KG1 (cell line): ENCODE data around the gene CUX1.

ENCODE experiments used
- DNase-seq: peaks from one replicate; lab custom pipeline; 2025; lab: John Stamatoyannopoulos, UW

CUX1 gene

DNA sequence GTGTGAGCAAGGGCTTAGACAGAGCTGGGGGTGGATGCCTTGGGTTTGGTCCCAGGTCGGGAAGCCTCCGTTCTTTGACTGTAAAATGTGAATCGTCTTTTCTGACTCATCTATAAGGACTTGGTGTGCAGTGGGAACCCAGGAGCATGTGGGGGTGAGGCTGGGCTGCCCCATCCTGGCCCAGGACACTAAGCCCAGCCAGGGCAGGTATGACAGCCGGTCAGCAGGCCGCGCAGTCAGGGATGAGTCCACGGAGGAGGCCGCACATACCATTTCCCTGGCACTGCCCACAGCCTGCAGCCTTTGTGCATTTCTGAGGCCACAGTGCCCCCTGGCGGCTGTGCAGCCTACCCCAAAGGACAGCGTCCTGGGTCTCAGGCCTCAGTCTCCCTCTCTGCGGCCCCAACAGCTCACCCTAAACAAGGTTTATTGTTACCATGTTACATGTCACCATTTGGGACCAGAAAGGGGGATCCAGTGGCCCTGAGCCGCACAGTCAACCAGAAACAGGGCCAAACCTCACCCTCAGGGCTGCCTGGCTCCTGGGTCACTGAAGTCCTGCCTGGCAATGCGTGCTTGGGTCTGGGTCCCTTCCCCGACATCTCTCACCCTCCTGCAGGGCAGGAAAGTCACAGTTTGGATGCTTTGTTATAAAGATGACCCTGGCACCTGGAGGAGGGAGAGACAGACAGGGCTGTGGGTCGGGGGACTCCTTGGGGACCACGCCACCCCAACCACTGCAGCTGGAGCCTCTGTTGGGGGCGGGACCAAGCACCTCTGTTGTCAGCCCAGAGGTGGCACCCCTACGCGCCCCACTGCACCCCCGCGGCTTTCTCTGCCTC lies 454.9 kb downstream of the CUX1 start:
- DNase-seq = no peak

DNA sequence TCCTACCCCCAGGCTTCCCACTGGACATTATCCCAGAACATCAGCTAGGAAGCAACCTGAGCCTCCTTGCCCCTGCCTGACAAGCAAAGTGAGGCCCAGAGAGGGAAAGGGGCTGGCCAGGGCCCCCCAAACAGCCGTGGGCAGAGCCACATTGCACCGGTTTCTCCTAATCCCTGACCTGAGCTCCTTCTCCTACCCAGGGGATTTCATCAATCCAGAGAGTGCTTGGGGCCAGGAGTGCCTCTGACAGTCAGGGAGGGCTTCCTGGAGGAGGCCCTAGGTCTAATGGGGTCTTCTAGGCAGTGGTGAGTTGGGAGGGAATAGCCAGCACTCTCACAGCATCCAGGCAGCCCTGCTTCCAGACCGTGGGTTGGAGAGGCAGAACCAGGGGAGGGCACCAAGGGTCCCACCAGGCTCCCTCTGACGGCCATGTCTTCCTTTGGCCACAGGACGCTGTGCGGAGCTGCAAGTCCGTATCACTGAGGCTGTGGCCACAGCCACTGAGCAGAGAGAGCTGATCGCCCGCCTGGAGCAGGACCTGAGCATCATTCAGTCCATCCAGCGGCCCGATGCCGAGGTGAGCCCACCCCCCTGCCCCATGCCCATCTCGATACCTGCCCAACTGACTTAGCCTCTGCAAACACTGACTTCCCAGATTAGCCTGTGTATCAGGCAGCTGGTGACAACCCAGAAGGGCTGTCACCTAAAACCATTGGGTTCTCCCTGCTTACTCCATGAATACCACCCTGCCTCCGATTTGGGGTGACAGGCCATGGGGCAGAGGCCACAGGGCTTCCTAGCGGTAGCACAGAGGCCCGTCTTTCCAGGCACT lies 455.7 kb downstream of the CUX1 start:
- no peak for DNase-seq

DNA sequence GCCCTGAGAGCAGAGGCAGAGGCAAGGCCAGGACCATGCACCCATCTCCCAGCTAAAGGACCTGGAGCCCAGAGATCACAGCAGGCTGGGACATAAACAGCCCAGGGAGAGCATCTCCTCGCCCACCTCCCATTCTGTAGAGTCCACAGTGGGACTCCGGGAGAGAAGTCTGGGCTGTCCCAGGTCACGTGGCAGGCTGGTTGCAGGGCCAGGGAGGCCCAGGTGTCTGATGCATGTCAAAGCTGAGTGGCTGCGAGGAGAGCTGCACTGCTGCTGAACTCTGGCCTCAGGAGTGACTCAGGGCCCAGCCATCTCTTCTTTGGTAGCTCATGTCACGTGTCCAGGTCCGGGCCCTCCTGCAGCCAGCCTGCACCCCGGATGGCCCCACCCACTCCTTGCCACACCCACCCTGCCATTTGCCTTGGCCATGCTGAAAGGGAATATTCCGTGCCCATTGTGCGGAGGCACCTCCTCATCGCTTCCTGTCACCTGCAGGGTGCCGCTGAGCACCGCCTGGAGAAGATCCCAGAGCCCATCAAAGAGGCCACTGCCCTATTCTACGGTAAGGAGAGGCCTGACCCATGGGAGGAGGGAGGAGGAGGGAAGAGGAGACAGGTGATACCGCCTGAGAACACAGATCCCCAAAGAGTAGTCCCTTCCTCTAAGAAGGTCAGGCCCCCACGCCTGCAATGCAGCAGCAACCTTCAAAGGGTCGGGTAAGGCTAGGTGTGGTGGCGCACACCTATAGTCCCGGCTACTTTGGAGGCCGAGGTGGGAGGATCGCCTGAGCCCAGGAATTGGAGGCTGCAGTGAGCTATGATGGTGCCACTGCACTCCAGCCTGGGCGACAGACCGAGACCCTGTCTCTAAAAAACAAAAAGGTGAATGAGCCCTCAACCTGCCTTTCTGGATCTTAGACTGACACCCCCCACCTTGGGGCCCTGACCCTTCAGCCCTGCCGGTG lies 456.6 kb downstream of the CUX1 start:
- DNase-seq = no peak

DNA sequence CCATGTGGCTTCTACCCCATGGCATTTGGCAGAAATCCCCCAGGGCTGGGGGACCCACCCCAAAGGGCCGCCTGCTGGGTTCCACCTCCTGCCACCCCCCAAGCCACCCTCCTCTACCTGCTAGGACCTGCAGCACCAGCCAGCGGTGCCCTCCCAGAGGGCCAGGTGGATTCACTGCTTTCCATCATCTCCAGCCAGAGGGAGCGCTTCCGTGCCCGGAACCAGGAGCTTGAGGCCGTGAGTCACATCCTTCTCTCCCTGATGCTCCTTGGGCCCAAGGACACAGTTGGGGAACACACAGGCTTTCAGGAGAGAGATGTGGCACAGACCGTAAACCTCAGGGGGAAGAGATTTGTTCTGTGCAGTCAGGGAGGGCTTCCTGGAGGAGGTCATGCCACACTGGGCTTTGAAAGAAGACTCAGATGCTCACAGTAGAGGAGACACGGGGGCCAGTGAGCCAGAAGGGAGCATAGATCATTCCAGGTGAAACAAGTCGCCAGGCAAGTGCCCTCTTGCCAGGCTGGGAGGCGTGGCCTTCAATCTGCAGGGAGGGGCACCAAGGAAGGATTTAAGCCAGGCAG lies 457.8 kb downstream of the CUX1 start:
- DNase-seq = no peak

DNA sequence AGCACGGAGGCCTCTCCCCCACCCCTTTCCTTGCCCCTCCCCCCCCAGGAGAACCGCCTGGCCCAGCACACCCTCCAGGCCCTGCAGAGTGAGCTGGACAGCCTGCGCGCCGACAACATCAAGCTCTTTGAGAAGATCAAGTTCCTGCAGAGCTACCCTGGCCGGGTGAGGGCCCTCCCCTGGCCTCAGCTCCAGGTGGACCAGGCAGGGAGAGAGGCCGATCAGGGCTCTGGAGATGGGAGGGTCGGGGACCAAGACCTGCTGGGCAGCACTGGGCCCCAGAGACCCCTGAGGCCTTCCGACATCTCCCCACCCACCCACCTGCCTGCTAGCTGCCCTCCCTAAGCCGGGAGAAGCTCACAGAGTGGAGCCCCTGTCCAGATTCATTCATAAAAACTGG lies 460.5 kb downstream of the CUX1 start:
- no peak for DNase-seq

DNA sequence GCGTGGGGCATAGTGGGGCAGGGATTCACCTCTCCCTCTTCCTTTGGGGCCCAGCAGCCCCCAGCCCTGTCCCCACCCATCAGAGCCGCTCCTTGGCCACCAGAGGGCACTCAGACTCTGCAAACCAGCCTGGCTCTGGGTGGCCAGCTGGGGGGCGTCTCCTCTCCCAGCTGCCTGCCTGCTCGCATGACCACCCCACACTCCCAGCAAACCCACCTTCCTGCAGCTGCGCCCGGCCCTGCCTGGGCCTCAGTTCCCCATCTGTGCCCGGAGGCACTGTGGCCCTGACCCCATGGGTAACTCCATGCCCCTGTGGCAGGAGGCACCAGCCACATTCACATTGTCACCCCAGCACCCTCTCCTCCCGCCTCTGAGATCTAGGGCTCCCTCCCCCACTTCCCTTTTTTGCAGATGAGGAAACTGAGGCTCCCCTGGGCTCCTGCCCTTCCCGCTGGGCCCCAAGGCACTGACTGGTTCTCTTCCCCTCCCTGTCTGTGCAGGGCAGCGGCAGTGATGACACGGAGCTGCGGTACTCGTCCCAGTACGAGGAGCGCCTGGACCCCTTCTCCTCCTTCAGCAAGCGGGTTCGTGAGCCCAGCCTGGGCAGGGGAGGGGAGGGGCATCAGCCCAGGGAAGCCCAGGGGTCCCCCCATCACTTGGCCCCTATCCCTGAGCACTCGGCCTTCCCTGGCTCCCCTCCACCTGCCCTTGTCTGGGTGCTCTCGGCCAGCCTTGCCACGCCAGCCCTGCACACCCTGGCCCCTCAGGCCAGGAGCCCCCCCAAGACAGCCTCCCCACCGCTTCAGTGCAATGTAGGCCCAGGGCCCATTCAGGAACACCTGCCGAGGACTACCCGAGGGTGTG lies 462.3 kb downstream of the CUX1 start:
- DNase-seq = no peak

DNA sequence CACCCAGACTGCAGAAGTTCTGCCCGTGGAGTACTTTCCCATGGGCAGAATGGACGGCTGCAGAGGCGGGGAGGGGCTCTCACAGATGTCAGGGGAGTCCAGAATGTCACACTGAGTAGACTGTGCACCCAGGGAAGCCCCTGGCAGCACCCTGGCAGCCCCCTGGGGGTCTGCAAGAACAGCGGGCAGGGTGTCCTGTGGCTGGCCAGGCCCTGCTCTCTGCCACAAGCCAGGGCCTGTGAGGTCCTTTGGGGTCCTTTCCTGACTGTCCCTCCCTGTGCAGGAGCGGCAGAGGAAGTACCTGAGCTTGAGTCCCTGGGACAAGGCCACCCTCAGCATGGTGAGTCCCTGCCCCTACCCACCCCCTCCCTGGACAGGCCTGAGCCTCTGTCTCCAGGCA lies 463.1 kb downstream of the CUX1 start:
- DNase-seq = no peak

DNA sequence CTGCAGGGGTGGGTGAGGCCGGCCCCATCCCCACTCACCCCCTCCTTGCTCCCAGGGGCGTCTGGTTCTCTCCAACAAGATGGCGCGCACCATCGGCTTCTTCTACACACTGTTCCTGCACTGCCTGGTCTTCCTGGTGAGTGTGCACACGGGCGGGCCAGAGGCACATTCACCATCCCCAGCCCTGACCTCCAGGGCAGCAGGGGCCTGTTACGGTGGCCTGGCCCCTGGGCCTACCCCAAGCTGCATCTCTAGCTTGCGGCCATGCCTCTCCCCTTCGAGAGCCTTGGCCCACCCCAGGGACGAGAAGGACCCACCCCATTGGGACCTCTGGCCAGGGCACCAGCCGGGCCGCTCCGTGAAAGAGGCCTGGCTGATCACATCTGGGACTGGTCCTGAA lies 464.4 kb downstream of the CUX1 start:
- DNase-seq = no peak

DNA sequence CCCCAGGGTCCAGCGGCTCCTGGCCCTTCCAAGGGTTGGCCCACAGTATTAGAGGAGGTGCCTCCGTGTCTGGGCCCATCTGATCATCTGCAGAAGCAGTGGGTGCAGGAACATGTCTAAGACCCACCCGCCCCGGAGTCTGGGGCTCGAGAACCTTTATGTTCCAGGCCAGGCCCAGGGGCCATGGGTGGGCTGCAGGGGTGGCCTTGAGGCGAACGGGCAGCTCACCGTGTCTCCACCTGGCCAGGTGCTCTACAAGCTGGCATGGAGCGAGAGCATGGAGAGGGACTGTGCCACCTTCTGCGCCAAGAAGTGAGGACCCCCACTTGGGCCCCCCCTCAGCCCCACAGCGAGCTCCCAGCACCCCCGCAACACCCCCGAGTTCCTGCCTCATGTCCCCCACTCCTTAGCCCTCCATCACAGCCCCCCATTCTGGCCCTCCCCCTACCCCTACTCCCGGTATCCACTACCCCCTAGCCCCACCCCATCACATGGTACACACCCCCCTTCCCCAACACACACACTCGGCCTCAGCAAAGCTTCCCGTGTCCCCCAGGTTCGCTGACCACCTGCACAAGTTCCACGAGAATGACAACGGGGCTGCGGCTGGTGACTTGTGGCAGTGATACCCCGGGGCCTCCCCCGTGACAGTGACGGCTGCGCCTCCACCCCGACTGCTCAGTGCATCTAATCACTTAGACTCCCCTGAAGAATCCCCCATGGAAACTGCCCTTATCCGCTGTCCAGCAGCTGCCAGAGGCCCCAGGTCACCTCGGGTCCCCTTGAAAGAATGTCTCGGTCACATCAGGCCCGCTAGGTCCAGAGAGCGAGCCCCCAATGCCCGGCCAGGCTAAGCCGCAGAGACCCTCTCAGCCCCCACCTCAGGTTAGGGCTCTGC lies 465.3 kb downstream of the CUX1 start:
- DNase-seq = no peak

DNA sequence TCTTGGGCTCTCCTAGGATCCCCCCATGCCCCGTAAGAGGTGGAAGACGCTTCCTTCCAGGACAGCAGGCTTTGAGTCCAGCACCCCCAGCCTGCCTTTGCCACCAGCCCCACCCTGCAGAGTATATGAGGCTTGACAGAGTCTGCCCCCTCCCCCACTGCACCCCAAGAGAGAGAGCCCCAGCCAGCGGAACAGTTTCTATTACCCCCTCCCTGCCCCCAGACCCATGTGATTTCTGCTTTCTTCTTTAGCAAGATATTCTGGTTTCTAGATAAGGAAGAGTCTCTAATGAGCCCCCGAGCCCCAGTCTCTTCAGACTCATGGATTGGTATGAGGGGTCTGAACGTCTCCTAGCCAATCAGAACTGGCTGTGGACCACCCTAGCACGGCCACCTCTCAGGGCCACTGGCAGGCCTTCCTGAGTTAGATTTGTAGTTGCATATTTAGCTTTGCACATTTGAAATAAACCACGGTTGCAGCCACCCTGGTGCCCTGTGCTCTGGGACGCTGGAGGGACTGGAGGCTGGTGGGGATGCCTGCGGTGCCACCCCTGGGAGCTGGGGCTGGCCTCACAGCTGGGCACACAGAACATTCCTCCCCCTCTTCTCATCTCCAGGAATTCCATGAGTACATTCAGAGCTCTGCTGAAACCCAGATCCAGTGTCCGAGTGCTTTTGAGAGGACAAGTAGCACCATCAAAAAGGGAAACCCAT lies 466.2 kb downstream of the CUX1 start:
- DNase-seq = no peak

DNA sequence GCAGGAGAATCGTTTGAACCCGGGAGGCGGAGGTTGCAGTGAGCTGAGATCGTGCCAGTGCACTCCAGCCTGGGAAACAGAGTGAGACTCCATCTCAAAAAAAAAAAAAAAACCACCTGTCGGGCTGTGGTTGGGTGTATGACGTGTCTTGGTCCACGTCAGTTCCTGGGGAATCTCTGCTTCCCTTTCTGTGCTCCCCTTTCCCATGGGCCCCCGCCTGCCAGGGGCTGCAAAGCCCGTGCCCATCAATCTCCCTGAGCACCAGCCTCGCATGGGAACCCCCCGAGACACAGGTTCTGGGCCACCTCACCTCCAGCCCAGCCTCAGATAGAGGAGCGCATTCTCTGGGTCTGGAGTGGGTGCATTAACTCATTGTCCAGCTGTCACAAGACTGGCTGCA lies 467.0 kb downstream of the CUX1 start:
- DNase-seq = no peak

DNA sequence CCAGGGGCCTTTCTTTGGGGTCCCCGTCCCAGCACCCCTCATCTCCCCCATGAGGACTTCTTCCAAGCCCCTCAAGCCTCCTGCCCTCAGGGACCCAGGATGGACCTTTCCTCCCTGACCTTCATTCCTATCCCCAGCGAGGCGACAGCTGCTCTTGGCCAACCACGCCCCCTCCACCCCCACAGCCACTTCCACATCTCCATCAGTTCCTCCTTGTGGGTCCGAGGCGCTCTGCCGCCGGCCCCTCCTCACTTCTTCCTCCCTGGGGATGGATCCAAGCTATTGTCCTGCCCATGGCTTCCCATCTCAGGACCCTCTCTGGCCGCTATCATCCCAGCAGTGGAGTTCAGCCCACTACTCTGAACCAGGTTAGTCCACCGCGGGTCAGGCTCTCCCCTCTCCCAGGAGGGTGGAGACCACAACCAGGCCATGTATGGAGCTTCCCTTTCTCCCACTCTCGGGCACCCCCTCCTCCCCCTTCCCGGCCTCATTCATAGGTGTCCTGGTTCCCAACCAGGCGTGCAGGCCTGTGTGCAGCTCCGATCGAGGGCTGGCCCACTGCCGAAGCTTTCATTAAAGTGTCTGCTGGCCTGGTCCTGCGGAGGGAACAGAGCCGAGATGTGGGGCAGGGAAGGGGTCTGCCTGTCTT lies 467.6 kb downstream of the CUX1 start:
- no peak for DNase-seq

DNA sequence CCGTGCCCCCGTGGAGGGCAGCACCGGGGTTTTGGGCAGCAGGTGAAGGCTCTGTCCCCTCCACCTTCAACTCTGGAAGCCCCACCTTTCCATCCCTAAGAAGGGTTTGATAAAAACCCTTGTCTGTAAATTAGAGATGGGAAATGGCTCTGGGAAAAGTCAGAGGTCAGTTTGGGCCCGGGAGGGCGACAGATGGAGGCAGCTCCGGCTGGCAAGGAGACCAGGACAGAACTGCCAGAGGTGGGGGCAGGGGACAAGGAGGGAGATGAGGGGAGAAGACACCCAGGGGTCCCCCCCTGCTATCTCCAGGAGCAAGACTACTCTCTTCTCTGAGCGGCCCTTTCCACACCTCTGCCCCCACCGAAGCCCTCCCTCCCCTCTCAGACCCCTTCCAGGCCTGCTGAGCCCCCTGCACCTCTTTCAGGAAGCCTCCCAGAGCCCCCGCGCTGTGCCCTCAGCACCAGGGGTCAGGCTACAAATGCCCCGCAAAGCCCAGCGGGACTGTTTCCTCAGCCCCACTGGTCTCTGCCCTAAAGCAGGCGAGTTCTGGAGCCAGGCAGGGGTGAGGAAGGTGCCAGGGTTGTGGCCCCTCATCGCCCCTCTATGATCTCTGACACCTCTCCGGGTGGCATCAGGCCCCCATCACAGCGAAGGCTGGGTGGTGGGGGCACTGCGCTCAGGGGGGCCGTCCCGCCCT lies 468.3 kb downstream of the CUX1 start:
- no peak for DNase-seq

DNA sequence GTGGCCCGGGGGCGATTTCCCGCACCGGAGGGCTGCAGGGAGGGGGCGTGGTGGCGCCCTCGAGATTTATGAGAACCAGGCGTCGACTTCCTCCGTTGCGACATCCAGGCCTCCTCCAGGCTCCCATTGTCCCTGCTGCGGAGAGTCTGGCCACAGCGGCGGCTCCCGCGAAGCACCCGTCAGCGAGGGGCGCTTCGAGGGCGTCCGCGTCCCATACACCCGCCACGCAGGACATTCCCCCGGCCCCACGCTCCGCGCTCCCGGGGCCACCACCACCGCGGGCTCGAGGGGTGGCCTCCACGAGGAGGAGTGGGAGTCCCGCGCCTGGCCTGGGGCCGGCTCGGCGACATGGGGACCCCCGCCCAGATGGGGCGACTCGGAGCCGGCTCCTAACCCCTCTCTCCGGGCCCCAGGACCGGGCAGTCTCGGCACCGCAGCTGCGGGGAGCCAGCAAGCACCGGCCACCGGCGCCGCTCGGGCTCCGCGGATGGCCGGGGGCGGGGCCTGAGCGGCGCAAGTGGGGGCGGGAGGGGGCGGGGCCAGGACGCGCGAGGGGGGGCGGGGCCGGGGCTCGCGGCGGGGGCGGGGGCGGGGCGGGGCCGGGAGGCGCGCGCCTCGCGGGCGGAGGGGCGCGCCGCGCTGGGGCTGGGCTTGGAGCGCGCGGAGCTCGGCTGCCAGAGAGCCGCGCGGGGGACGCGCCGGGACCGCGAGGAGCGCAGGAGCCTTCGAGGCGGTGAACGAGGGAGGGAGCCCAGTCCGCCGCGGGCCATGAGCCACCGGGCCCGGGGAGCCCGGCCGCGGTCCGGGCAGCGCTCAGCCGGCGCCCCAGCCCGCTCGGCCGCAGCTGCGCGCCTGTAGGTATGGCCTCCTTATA lies 469.0 kb downstream of the CUX1 start, which contains the start of gene SH2B2:
SH2B2 (plus strand) TSS at position 632 of the 874 bp plus-strand sequence. CDS start 13,683 bp downstream, outside the sequence.
- no peak for DNase-seq

DNA sequence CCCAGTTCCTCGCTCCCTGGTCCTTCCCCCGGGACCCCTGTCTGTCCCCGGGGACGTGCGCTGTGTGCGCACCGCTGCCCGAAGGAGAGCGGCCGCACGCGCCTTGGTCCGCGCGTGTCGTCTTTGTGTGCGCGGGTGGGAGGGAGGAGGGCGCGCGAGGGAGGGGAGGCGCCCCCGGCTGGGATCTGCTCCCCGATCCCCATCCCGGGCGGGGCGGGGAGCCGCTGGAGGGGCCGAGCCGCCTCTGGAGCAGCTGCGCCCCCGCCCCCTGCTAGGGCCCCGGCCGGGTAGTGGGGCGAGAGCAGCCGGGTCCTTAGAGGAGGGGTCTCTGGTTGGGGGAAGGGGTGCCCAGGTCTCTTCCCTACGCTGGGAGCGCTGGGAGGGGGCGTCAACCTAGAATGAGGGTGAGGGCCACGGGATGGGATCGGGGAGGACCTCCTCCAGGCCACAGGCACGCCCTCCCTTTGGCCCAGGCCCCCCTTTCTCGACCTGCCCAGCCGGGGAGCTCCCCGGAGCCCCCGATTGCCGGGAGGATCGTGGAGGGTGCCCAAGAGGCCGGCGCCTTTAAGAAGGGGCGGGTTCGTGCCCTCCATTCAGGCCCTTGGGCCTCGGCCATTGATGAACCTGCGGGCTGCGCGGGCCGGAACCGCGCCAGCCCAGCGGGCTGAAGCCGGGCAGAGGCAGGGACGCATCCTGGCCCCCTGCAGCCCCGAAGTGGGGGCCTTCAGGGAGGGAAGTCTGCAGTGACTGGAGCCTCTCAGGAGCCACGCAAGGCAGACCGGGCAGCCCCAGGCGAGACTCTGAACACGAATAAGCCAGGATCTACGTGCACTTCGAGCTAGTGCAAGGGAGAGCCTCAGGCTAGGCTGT lies 469.9 kb downstream of the CUX1 start:
- no peak for DNase-seq

DNA sequence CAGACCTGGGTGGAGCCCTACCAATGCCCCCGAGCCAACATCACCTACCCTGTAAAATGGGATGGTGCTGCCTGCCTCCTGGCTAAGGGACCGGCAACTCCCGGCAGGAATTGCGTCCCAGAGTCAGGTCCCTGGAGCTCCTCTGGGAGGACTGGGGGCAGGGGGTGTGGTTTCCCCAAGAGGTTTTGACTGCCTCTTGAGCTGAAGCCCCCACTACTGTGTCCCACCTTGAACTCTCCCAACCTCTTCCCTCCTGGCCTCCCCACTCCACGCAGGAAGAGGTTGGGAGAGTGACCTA lies 470.5 kb downstream of the CUX1 start:
- no peak for DNase-seq
